GM12878 (cell line): Measurements from ENCODE around the gene RAB3B. TPM values are rescaled to one million over a fixed set of nuclear protein-coding genes. Genes with fewer than 3 reads are reported as not detected.
A peak's percentile ranks its signal among the peaks of the same experiment; 100 is the strongest.

ENCODE experiments used
- ATF7 ChIP-seq: fragments of 450-650 bp; IDR thresholded peaks from 2 replicates; pipeline ENCODE4 v1.6.1; 2016; ENCODE audit warnings: low read depth, mild to moderate bottlenecking
- BHLHE40 ChIP-seq, 2 experiments: fragments of 450-650 bp in 1 of 2; IDR thresholded peaks; 2 replicates each; pipeline ENCODE4 v1.6.1; 2011 to 2017; ENCODE audit warnings: low read depth in 2 of 2, borderline replicate concordance in 1 of 2, improper control_type of control experiment in 1 of 2, low read length in 1 of 2, mild to moderate bottlenecking in 1 of 2
- CBX5 ChIP-seq: sonication (generic); IDR thresholded peaks from 2 replicates; pipeline ENCODE4 v1.6.1; 2016; ENCODE audit warnings: low read depth, moderate library complexity, mild to moderate bottlenecking, inconsistent platforms
- CEBPB ChIP-seq, 2 experiments: fragments of 150-350 bp in 1 of 2; IDR thresholded peaks; 2 replicates each; pipeline ENCODE4 v1.6.1; 2012 to 2014; ENCODE audit warnings: low read depth in 2 of 2, low read length in 2 of 2, borderline replicate concordance in 1 of 2, inconsistent platforms in 1 of 2
- CREM ChIP-seq: IDR thresholded peaks from 2 replicates; pipeline ENCODE4 v1.6.1; 2014; ENCODE audit warnings: antibody characterized with exemption, low read depth
- EED ChIP-seq: sonication (generic); IDR thresholded peaks from 2 replicates; pipeline ENCODE4 v1.6.1; 2016; ENCODE audit warnings: antibody characterized with exemption, low read depth
- ETV6 ChIP-seq, 2 experiments: fragments of 450-650 bp in 1 of 2; IDR thresholded peaks in 1 of 2; conservative IDR thresholded peaks in 1 of 2; 2 replicates each; pipeline ENCODE4 v1.6.1; 2014; ENCODE audit warnings: antibody characterized with exemption in 1 of 2, borderline replicate concordance in 1 of 2, low read depth in 1 of 2, mild to moderate bottlenecking in 1 of 2, moderate library complexity in 1 of 2
- FOXM1 ChIP-seq: IDR thresholded peaks from 2 replicates; pipeline ENCODE4 v1.6.1; 2012; ENCODE audit warnings: low read depth, mild to moderate bottlenecking, inconsistent platforms, low read length, moderate library complexity
- IKZF1 ChIP-seq: fragments of 450-650 bp; conservative IDR thresholded peaks from 2 replicates; pipeline ENCODE4 v1.6.1; 2017; ENCODE audit warnings: antibody characterized with exemption, mild to moderate bottlenecking
- IRF5 ChIP-seq: fragments of 450-650 bp; IDR thresholded peaks from 2 replicates; pipeline ENCODE4 v1.6.1; 2017; ENCODE audit warnings: borderline replicate concordance
- JUND ChIP-seq: IDR thresholded peaks from 2 replicates; pipeline ENCODE4 v1.6.1; 2012; ENCODE audit warnings: low read depth, mild to moderate bottlenecking, low read length, improper control_type of control experiment, moderate library complexity
- MYC ChIP-seq: IDR thresholded peaks from 2 replicates; pipeline ENCODE4 v1.6.1; 2011; ENCODE audit warnings: mild to moderate bottlenecking, low read length, moderate library complexity, inconsistent platforms; ENCODE audit not compliant: insufficient read depth, insufficient replicate concordance, insufficient read length, severe bottlenecking
- NFIC ChIP-seq: IDR thresholded peaks from 2 replicates; pipeline ENCODE4 v1.6.1; 2012; ENCODE audit warnings: low read depth, mild to moderate bottlenecking, inconsistent platforms, low read length, moderate library complexity
- NFYB ChIP-seq: IDR thresholded peaks from 2 replicates; pipeline ENCODE4 v1.6.1; 2011; ENCODE audit warnings: low read depth, mild to moderate bottlenecking, low read length, improper control_type of control experiment, moderate library complexity; ENCODE audit not compliant: insufficient read depth
- NKRF ChIP-seq: fragments of 450-650 bp; conservative IDR thresholded peaks from 2 replicates; pipeline ENCODE4 v1.6.1; 2017; ENCODE audit warnings: mild to moderate bottlenecking, moderate library complexity
- NR2C1 ChIP-seq: fragments of 450-650 bp; IDR thresholded peaks from 2 replicates; pipeline ENCODE4 v1.6.1; 2017; ENCODE audit warnings: antibody characterized with exemption, mild to moderate bottlenecking, moderate library complexity
- POLR2AphosphoS5 ChIP-seq: IDR thresholded peaks from 2 replicates; pipeline ENCODE4 v1.6.1; 2011; ENCODE audit warnings: mild to moderate bottlenecking, low read length, inconsistent platforms
- RAD21 ChIP-seq: IDR thresholded peaks from 2 replicates; pipeline ENCODE4 v1.6.1; 2011; ENCODE audit warnings: mild to moderate bottlenecking, low read depth, low read length, moderate library complexity; ENCODE audit not compliant: insufficient read depth
- RCOR1 ChIP-seq: conservative IDR thresholded peaks from 2 replicates; pipeline ENCODE4 v1.6.1; 2012; ENCODE audit warnings: low read depth, low read length, improper control_type of control experiment
- SMAD1 ChIP-seq: fragments of 450-650 bp; IDR thresholded peaks from 2 replicates; pipeline ENCODE4 v1.6.1; 2018; ENCODE audit warnings: mild to moderate bottlenecking, low read depth; ENCODE audit not compliant: partially characterized antibody
- SMAD5 ChIP-seq: IDR thresholded peaks from 2 replicates; pipeline ENCODE4 v1.6.1; 2016; ENCODE audit warnings: antibody characterized with exemption, low read depth
- SMARCA5 ChIP-seq: fragments of 450-650 bp; IDR thresholded peaks from 2 replicates; pipeline ENCODE4 v1.6.1; 2017; ENCODE audit warnings: mild to moderate bottlenecking
- SREBF2 ChIP-seq: IDR thresholded peaks from 2 replicates; pipeline ENCODE4 v1.6.1; 2012; ENCODE audit warnings: mild to moderate bottlenecking, low read length
- SRF ChIP-seq, 2 experiments: IDR thresholded peaks; 2 replicates each; pipeline ENCODE4 v1.6.1; 2011; ENCODE audit warnings: low read depth in 2 of 2, low read length in 2 of 2, mild to moderate bottlenecking in 1 of 2, moderate library complexity in 1 of 2
- TAF1 ChIP-seq: IDR thresholded peaks from 2 replicates; pipeline ENCODE4 v1.6.1; 2011; ENCODE audit warnings: mild to moderate bottlenecking, low read depth, low read length, borderline replicate concordance
- TARDBP ChIP-seq: IDR thresholded peaks from 2 replicates; pipeline ENCODE4 v1.6.1; 2016; ENCODE audit warnings: borderline replicate concordance
- TBL1XR1 ChIP-seq: IDR thresholded peaks from 2 replicates; pipeline ENCODE4 v1.6.1; 2012; ENCODE audit warnings: low read depth, low read length, improper control_type of control experiment
- ZBED1 ChIP-seq: IDR thresholded peaks from 2 replicates; pipeline ENCODE4 v1.6.1; 2016; ENCODE audit warnings: borderline replicate concordance
- ZSCAN29 ChIP-seq: fragments of 450-650 bp; IDR thresholded peaks from 2 replicates; pipeline ENCODE4 v1.6.1; 2017; ENCODE audit warnings: mild to moderate bottlenecking, moderate library complexity
- polyA plus RNA-seq, 11 experiments: library from polyadenylated mRNA; depleted of rRNA in 4 of 11; unstranded in 6 of 11; stranded (reverse) in 5 of 11; fragments of >200 nt; fragmentation: Nextera tagmentation in 4 of 11; fragmentation: Illumina TruSeq in 1 of 11; extraction: Ambion mirVana in 4 of 11; extraction: Trizol in 1 of 11; gene quantifications; 1 replicate in 1 of 11; 2 replicates in 10 of 11; pipeline versions ENCODE4 v1.2.1 to v1.2.3, GENCODE V29; 2011 to 2016; ENCODE audit warnings: inconsistent platforms in 2 of 11, missing spikeins in 2 of 11, low read depth in 1 of 11
- total RNA-seq, 4 experiments: library from RNA; depleted of rRNA in 3 of 4; stranded (reverse); fragments of >200 nt in 3 of 4; fragmentation: Illumina TruSeq in 1 of 4; extraction: Trizol in 1 of 4; gene quantifications; 2 replicates each; pipeline versions ENCODE4 v1.2.1 to v1.2.3, GENCODE V29; 2013 to 2021

The RAB3B gene
- total and polyA plus RNA-seq, 10 of the 15 experiments (the other 5 are each of a cell fraction or from before 2014, with no cell fraction given), result 0.05 to 0.32 (median 0.24) TPM

GRCh38 chr1:51878616-51879336 is 111.7 kb downstream of the RAB3B start, which contains the start of gene NRDC (continued):
- TF ChIP-seq NKRF (peak; percentile 72; the same call in 1 of the 2 replicates), MYC (peak; percentile 65), FOXM1 (no peak), SRF (IDR thresholded peaks at IDR 0.05; ENCODE audit: low read depth in 2 of 2, low read length in 2 of 2) (peak in 1 of 2 experiments; percentile 73; a peak in 1 of 4 replicates), NFYB (peak; percentile 91), TBL1XR1 (no peak), JUND (no peak; the same call in 1 of the 2 replicates), ZBED1 (no peak; the same call in 1 of the 2 replicates), TARDBP (peak; percentile 70), SMAD5 (peak; percentile 60), CEBPB (IDR thresholded peaks at IDR 0.05; ENCODE audit: borderline replicate concordance in 1 of 2, low read depth in 2 of 2, low read length in 2 of 2) (no peak), POLR2AphosphoS5 (peak; percentile 89), TAF1 (peak; percentile 99), ATF7 (peak; percentile 88), RCOR1 (no peak), SREBF2 (no peak), SMARCA5 (no peak; the same call in 1 of the 2 replicates), SMAD1 (peak; percentile 55), ETV6 (conservative IDR thresholded peaks at IDR 0.05 in 1 of 2, IDR thresholded peaks at IDR 0.05 in 1 of 2; ENCODE audit: borderline replicate concordance in 1 of 2, low read depth in 1 of 2) (no peak), IKZF1 (peak; percentile 38; the same call in 1 of the 2 replicates), ZSCAN29 (0 out of 2 replicates have a peak, but pooled peaks have one; percentile 42), EED (no peak), IRF5 (no peak), CBX5 (0 out of 2 replicates have a peak, but pooled peaks have one; percentile 42), NR2C1 (peak; percentile 89), CREM (peak; percentile 99), RAD21 (no peak), NFIC (peak; percentile 42; the same call in 1 of the 2 replicates), BHLHE40 (IDR thresholded peaks at IDR 0.05; ENCODE audit: borderline replicate concordance in 1 of 2, low read depth in 2 of 2, low read length in 1 of 2) (peak; percentile 63 to 65; a peak in 3 of 4 replicates)
